HEK293T (cell line): ENCODE results near the gene TRIM29.

Source experiments
- ARNT ChIP-seq: fragments of 450-650 bp; IDR thresholded peaks from 2 replicates; pipeline ENCODE4 v1.6.1; 2017; ENCODE audit warnings: mild to moderate bottlenecking
- BHLHE40 ChIP-seq: fragments of 450-650 bp; IDR thresholded peaks from 2 replicates; pipeline ENCODE4 v1.6.1; 2016; ENCODE audit warnings: mild to moderate bottlenecking, moderate library complexity, borderline replicate concordance
- FOXA1 ChIP-seq: fragments of 450-650 bp; IDR thresholded peaks from 2 replicates; pipeline ENCODE4 v1.6.1; 2016; ENCODE audit warnings: mild to moderate bottlenecking
- FOXM1 ChIP-seq: fragments of 450-650 bp; IDR thresholded peaks from 2 replicates; pipeline ENCODE4 v1.6.1; 2017; ENCODE audit warnings: mild to moderate bottlenecking, borderline replicate concordance
- LEF1 ChIP-seq: fragments of 450-650 bp; IDR thresholded peaks from 2 replicates; pipeline ENCODE4 v1.6.1; 2017; ENCODE audit warnings: mild to moderate bottlenecking, borderline replicate concordance
- NFRKB ChIP-seq: fragments of 450-650 bp; IDR thresholded peaks from 2 replicates; pipeline ENCODE4 v1.6.1; 2016; ENCODE audit warnings: mild to moderate bottlenecking, moderate library complexity
- PKNOX1 ChIP-seq: fragments of 450-650 bp; IDR thresholded peaks from 2 replicates; pipeline ENCODE4 v1.6.1; 2016
- SUZ12 ChIP-seq: fragments of 450-650 bp; IDR thresholded peaks from 2 replicates; pipeline ENCODE4 v1.6.1; 2016; ENCODE audit warnings: mild to moderate bottlenecking
- TARDBP ChIP-seq: fragments of 450-650 bp; IDR thresholded peaks from 2 replicates; pipeline ENCODE4 v1.6.1; 2016

DNA sequence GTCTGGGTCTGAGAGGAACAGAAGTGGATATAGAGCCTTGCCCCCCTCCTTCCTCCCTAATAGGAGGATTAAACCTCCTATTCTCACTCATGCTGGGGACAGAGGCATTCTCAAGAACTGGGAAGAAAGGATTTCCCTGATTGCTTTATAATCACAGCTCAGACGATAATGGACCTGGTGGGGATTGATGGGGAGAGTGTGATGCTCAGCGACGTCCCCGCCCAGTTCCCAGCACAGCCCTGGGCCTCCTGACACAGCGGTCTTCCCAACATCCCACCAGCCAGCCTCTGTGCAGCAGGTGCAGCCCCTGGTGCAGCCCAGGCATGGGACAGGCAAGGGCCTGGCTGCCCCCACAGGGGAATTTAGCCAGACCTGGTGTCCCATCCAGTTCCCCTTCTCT is 28.4 kb downstream of the TRIM29 start:
- TF ChIP-seq NFRKB (no peak), FOXA1 (no peak), ARNT (no peak), SUZ12 (no peak), FOXM1 (no peak), TARDBP (no peak), LEF1 (no peak), BHLHE40 (no peak), PKNOX1 (no peak)
